HepG2 (cell line): Measurements from ENCODE around the gene RTCA. TPM values are rescaled to one million over a fixed set of nuclear protein-coding genes. Genes with fewer than 3 reads are reported as not detected.

ENCODE experiments used
- ATAC-seq: fragments of 200-7000 bp; cut with Tn5 transposase; 3 replicates; pipeline ENCODE4 v1.9.1; 2020; ENCODE audit warnings: mild to moderate bottlenecking, moderate library complexity
- BruUV-seq: library from RNA; stranded (reverse); fragments of 400-500 nt; replicated peaks from 2 replicates; lab custom pipeline; 2021; lab: Mats Ljungman, UMichigan
- CTCF ChIA-PET: fragments of 300-600 bp; formaldehyde crosslinking; extraction: SDS; loops from one replicate; lab custom pipeline; 2021; ENCODE audit warnings: low total read pairs, inconsistent platforms, low intra/inter-chr PET ratio; lab: Yijun Ruan, JAX
- POLR2A ChIA-PET: fragments of 350-600 bp; sonication (Branson Sonifier 250); formaldehyde crosslinking; loops from one replicate; lab custom pipeline; 2020; ENCODE audit warnings: antibody characterized with exemption, inconsistent platforms; lab: Yijun Ruan, JAX
- DNase-seq: peaks from one replicate; pipeline ENCODE4 v3.0.0-alpha.2; 2015; ENCODE audit warnings: low spot score
- FAIRE-seq: peaks from 3 replicates; lab custom pipeline; 2011; peaks lifted over from hg19 to GRCh38; lab: Jason Lieb, UNC
- H2AFZ ChIP-seq: one replicate; pipeline ENCODE4 v1.6.1; 2011; ENCODE audit warnings: low read length, inconsistent platforms
- H3K27ac ChIP-seq: fragments of 300-600 bp; 3 replicates; pipeline ENCODE4 v1.8.0; 2011; ENCODE audit warnings: mixed run types, mild to moderate bottlenecking, mixed read lengths, low read length, inconsistent platforms; ENCODE audit not compliant: insufficient read depth; ENCODE audit errors: extremely low read length
- H3K27me3 ChIP-seq, 2 experiments: fragments of 200-600 bp in 1 of 2; 2 replicates in 1 of 2; 3 replicates in 1 of 2; pipeline versions ENCODE4 v1.6.0 to v1.8.0; 2011; ENCODE audit warnings: low read length in 2 of 2, mild to moderate bottlenecking in 2 of 2, moderate library complexity in 2 of 2, inconsistent platforms in 1 of 2; ENCODE audit not compliant: insufficient read depth in 2 of 2, control insufficient read depth in 1 of 2
- H3K36me3 ChIP-seq, 2 experiments: fragments of 200-600 bp in 1 of 2; replicated peaks in 1 of 2; 2 replicates in 1 of 2; 3 replicates in 1 of 2; pipeline versions ENCODE4 v1.5.1 to v1.8.0; 2011; ENCODE audit warnings: low read length in 2 of 2, inconsistent platforms in 1 of 2; ENCODE audit not compliant: insufficient read depth in 2 of 2, control insufficient read depth in 1 of 2
- H3K4me1 ChIP-seq: 2 replicates; pipeline ENCODE4 v1.5.1; 2012; ENCODE audit warnings: low read length, inconsistent platforms; ENCODE audit not compliant: insufficient read depth
- H3K4me2 ChIP-seq: 2 replicates; pipeline ENCODE4 v1.6.0; 2011; ENCODE audit warnings: low read depth, low read length, inconsistent platforms
- H3K4me3 ChIP-seq, 3 experiments: fragments of 200-600 bp in 1 of 3; sonication (generic), shearing (Covaris generic) in 1 of 3; replicated peaks in 1 of 3; 2 replicates each; pipeline ENCODE4 v1.5.1; 2011 to 2016; ENCODE audit warnings: low read length in 3 of 3, inconsistent platforms in 2 of 3, low read depth in 2 of 3, mild to moderate bottlenecking in 2 of 3, control low read depth in 1 of 3, mixed read lengths in 1 of 3; ENCODE audit not compliant: insufficient read depth in 1 of 3
- H3K79me2 ChIP-seq: one replicate; pipeline ENCODE4 v1.6.1; 2011; ENCODE audit warnings: low read length, inconsistent platforms; ENCODE audit not compliant: insufficient read depth
- H3K9ac ChIP-seq: 2 replicates; pipeline ENCODE4 v1.6.0; 2011; ENCODE audit warnings: mild to moderate bottlenecking, low read depth, low read length, inconsistent platforms; ENCODE audit not compliant: insufficient read depth
- H3K9me3 ChIP-seq: 2 replicates; pipeline ENCODE4 v1.5.1; 2012; ENCODE audit warnings: mild to moderate bottlenecking, low read length
- H4K20me1 ChIP-seq: 2 replicates; pipeline ENCODE4 v1.6.0; 2011; ENCODE audit warnings: inconsistent platforms, mild to moderate bottlenecking, low read length, moderate library complexity; ENCODE audit not compliant: insufficient read depth
- CBX2 ChIP-seq, 2 experiments: fragments of 200-600 bp in 1 of 2; sonication (generic); formaldehyde crosslinking in 1 of 2; IDR thresholded peaks; 2 replicates each; pipeline versions ENCODE4 v1.7.0 to v1.8.1; 2018 to 2022; ENCODE audit warnings: low read depth in 2 of 2, low read length in 1 of 2, mild to moderate bottlenecking in 1 of 2, missing genetic modification reagents in 1 of 2
- GZF1 ChIP-seq: sonication (generic); formaldehyde crosslinking; IDR thresholded peaks from 2 replicates; pipeline ENCODE4 v1.5.1; 2020; ENCODE audit warnings: mild to moderate bottlenecking, missing genetic modification reagents
- HMGA1 ChIP-seq: sonication (generic); formaldehyde crosslinking; conservative IDR thresholded peaks from 2 replicates; pipeline ENCODE4 v1.4.0; 2020; ENCODE audit warnings: missing genetic modification reagents
- MYC ChIP-seq: sonication (generic); formaldehyde crosslinking; IDR thresholded peaks from 2 replicates; pipeline ENCODE4 v1.9.0; 2021; ENCODE audit warnings: missing genetic modification reagents, borderline replicate concordance
- NRL ChIP-seq: sonication (generic); formaldehyde crosslinking; IDR thresholded peaks from 2 replicates; pipeline ENCODE4 v1.5.0; 2020; ENCODE audit warnings: missing genetic modification reagents, mild to moderate bottlenecking, moderate library complexity, borderline replicate concordance
- PHF21A ChIP-seq: sonication (generic); formaldehyde crosslinking; IDR thresholded peaks from 2 replicates; pipeline ENCODE4 v1.5.0; 2020; ENCODE audit warnings: mild to moderate bottlenecking, missing genetic modification reagents
- PRPF4 ChIP-seq: fragments of 200-400 bp; formaldehyde crosslinking; IDR thresholded peaks from 2 replicates; pipeline ENCODE4 v1.6.1; 2016; ENCODE audit warnings: low read length, low read depth; ENCODE audit not compliant: poor library complexity, severe bottlenecking
- SMAD3 ChIP-seq: sonication (generic); formaldehyde crosslinking; IDR thresholded peaks from 2 replicates; pipeline ENCODE4 v1.4.0; 2020; ENCODE audit warnings: missing genetic modification reagents
- SMARCE1 ChIP-seq: fragments of 450-650 bp; IDR thresholded peaks from 2 replicates; pipeline ENCODE4 v1.6.1; 2017; ENCODE audit warnings: borderline replicate concordance
- SNRNP70 ChIP-seq: fragments of 200-400 bp; formaldehyde crosslinking; IDR thresholded peaks from 2 replicates; pipeline ENCODE4 v1.6.1; 2017; ENCODE audit warnings: mild to moderate bottlenecking, low read depth, low read length, moderate library complexity
- TEAD3 ChIP-seq: optimal IDR thresholded peaks from 2 replicates; pipeline ENCODE3; 2016; ENCODE audit warnings: borderline replicate concordance
- TEF ChIP-seq: sonication (generic); formaldehyde crosslinking; IDR thresholded peaks from 2 replicates; pipeline ENCODE4 v1.5.0; 2020; ENCODE audit warnings: missing genetic modification reagents
- ZC3H13 ChIP-seq: sonication (generic); formaldehyde crosslinking; IDR thresholded peaks from 2 replicates; pipeline ENCODE4 v1.8.1; 2023; ENCODE audit warnings: mild to moderate bottlenecking, missing genetic modification reagents, moderate library complexity
- ZNF547 ChIP-seq: sonication (generic); formaldehyde crosslinking; IDR thresholded peaks from 2 replicates; pipeline ENCODE4 v1.5.1; 2020; ENCODE audit warnings: mild to moderate bottlenecking, missing genetic modification reagents
- ZNF570 ChIP-seq: sonication (generic); formaldehyde crosslinking; IDR thresholded peaks from 2 replicates; pipeline ENCODE4 v1.4.0; 2020; ENCODE audit warnings: mild to moderate bottlenecking, missing genetic modification reagents, borderline replicate concordance
- ZNF597 ChIP-seq: sonication (generic); formaldehyde crosslinking; IDR thresholded peaks from 2 replicates; pipeline ENCODE4 v1.5.0; 2020; ENCODE audit warnings: missing genetic modification reagents
- ZNF678 ChIP-seq: sonication (generic); formaldehyde crosslinking; IDR thresholded peaks from 2 replicates; pipeline ENCODE4 v1.4.0; 2020; ENCODE audit warnings: mild to moderate bottlenecking, missing genetic modification reagents
- ZSCAN20 ChIP-seq: sonication (generic); formaldehyde crosslinking; IDR thresholded peaks from 2 replicates; pipeline ENCODE4 v1.4.0; 2020; ENCODE audit warnings: missing genetic modification reagents, mild to moderate bottlenecking, borderline replicate concordance
- WGBS: methylation state at CpG from one replicate; pipeline ENCODE4 v1.1.6; 2017; ENCODE audit warnings: low lambda C conversion rate; 5-methylcytosine and 5-hydroxymethylcytosine counted together
- in situ Hi-C: cut with HindIII; loops from 2 replicates; pipeline ENCODE4 v1.10.0; 2017; ENCODE audit warnings: low pct_unique_long_range_greater_than_20kb; ENCODE audit not compliant: extremely low pct_ligation_motif_present
- intact Hi-C: fragments of 100-400 bp; cut with micrococcal nuclease; formaldehyde crosslinking; loops from one replicate; pipeline ENCODE4 v1.10.0; 2022; ENCODE audit not compliant: unreplicated experiment
- polyA plus RNA-seq, 8 experiments: library from polyadenylated mRNA; depleted of rRNA in 3 of 8; stranded (reverse) in 7 of 8; unstranded in 1 of 8; fragments of >200 nt; fragmentation: Illumina TruSeq in 4 of 8; extraction: Trizol in 4 of 8; gene quantifications; 2 replicates each; pipeline versions ENCODE4 v1.2.1 to v1.2.3, GENCODE V29; 2011 to 2016; ENCODE audit warnings: low read depth in 4 of 8, missing spikeins in 1 of 8, mixed read lengths in 1 of 8; ENCODE audit not compliant: insufficient read depth in 1 of 8
- total RNA-seq, 5 experiments: library from RNA; depleted of rRNA; stranded (reverse); fragments of >200 nt; fragmentation: Illumina TruSeq; extraction: Trizol; gene quantifications; 2 replicates each; pipeline ENCODE4 v1.2.3, GENCODE V29; 2016; ENCODE audit warnings: low read depth in 1 of 5

Gene RTCA
- total and polyA plus RNA-seq, 2 of the 13 experiments (the other 11 are each of a cell fraction or from before 2014, with no cell fraction given), result 22.7 to 31.0 TPM

- intact Hi-C loops (no loop called here), in situ Hi-C loops (no loop called here)
- no peak for DNase-seq
- Histone ChIP-seq H3K4me2 (no peak overlapping the region), H3K36me3 (peaks cover 3 to 23% of the 10 kb centered on the region in 2 experiments), H3K9me3 (no peaks in the 10 kb centered on the region), H4K20me1 (no peaks in the 10 kb centered on the region), H3K4me3 (no peak overlapping the region), H2AFZ (no peak overlapping the region), H3K79me2 (no peaks in the 10 kb centered on the region), H3K27ac (no peak overlapping the region), H3K27me3 (peaks cover 0 to 1% of the 10 kb centered on the region in 2 experiments; a peak in 1 of 5 replicates), H3K4me1 (no peaks in the 10 kb centered on the region), H3K9ac (no peak overlapping the region)
- POLR2A ChIA-PET, result interaction anchor here (1.0 kb wide), 1 partner anchor 13 kb away, joined by 4 read pairs; the partner anchor contains the start of gene DBT
- TF ChIP-seq PHF21A (CRISPR knock-in tag) (no peak), ZNF570 (no peak), TEAD3 (no peak), ZC3H13 (CRISPR knock-in tag) (no peak), SNRNP70 (no peak), SMARCE1 (no peak), MYC (CRISPR knock-in tag) (no peak), HMGA1 (CRISPR knock-in tag) (no peak)
- WGBS, result 98% methylated on average over 3 of the region's 3 CpGs
- CTCF ChIA-PET, result no interaction called here
- no TSS peak for BruUV-seq
- no peak for FAIRE-seq
- ATAC-seq, result no peak
Measured at GRCh38 chr1:100237091-100237490, 28.9 kb upstream of the RTCA start.

GRCh38 chr1:100239961-100240360 is 26.1 kb upstream of the RTCA start:
- ATAC-seq, result no peak
- in situ Hi-C loops (no loop called here), intact Hi-C loops (no loop called here)
- ChIA-PET POLR2A (interaction anchor here (1.1 kb wide), 1 partner anchor 10 kb away, joined by 4 read pairs; the partner anchor contains the start of gene DBT), CTCF (no interaction called here)
- H3K9ac ChIP-seq, result no peak overlapping the region
- peaks cover 0 to 1% of the 10 kb centered on the region in 2 experiments; a peak in 1 of 5 replicates for H3K27me3 ChIP-seq
- H3K4me2 ChIP-seq, result no peak overlapping the region
- H3K4me1 ChIP-seq, result no peaks in the 10 kb centered on the region
- peaks cover 2 to 10% of the 10 kb centered on the region in 2 experiments; a peak in 4 of 5 replicates for H3K36me3 ChIP-seq
- BruUV-seq, result no TSS peak
- no peak overlapping the region for H3K4me3 ChIP-seq
- no peaks in the 10 kb centered on the region for H3K9me3 ChIP-seq
- H3K79me2 ChIP-seq, result peaks cover 2% of the 10 kb centered on the region
- H4K20me1 ChIP-seq, result no peaks in the 10 kb centered on the region
- no peak for DNase-seq
- no peak for FAIRE-seq
- no peak overlapping the region for H3K27ac ChIP-seq
- H2AFZ ChIP-seq, result no peak overlapping the region
- TF ChIP-seq ZSCAN20 (CRISPR knock-in tag) (no peak), ZNF547 (CRISPR knock-in tag) (no peak), GZF1 (CRISPR knock-in tag) (no peak), CBX2 (IDR thresholded peaks at IDR 0.05; ENCODE audit: low read depth, low read length) (no peak), CBX2 (CRISPR knock-in tag; IDR thresholded peaks at IDR 0.05; ENCODE audit: low read depth) (no peak), ZNF597 (no peak), SMAD3 (CRISPR knock-in tag) (no peak), PRPF4 (no peak), ZNF678 (CRISPR knock-in tag) (no peak), NRL (no peak), TEF (no peak)
